T-helper 1 cell treated with Interleukin-12 subunit alpha and Interleukin-12 subunit beta and Interleukin-4 antibody, amounts not matched to agents 30 μg/mL and 1 μg/mL, for 36 hours (primary cell): ENCODE results near the gene IKBKG.

Experiments used
- H3K27ac Mint-ChIP-seq: one replicate; pipeline ENCODE4 v1.8.0; 2021; ENCODE audit warnings: mild to moderate bottlenecking, mixed read lengths
- H3K27me3 Mint-ChIP-seq: one replicate; pipeline ENCODE4 v1.8.0; 2021; ENCODE audit warnings: low read depth, mixed read lengths
- H3K36me3 Mint-ChIP-seq: one replicate; pipeline ENCODE4 v1.8.0; 2021; ENCODE audit warnings: low read depth, mixed read lengths
- H3K4me1 Mint-ChIP-seq: one replicate; pipeline ENCODE4 v1.8.0; 2021; ENCODE audit warnings: low read depth, mixed read lengths
- H3K4me3 Mint-ChIP-seq: one replicate; pipeline ENCODE4 v1.8.0; 2021; ENCODE audit warnings: mild to moderate bottlenecking, moderate library complexity, mixed read lengths
- H3K9me3 Mint-ChIP-seq: one replicate; pipeline ENCODE4 v1.8.0; 2021; ENCODE audit warnings: mixed read lengths

IKBKG gene

GRCh38 chrX:154515966-154516655 is 31.3 kb upstream of the IKBKG start, which contains the start of gene FAM3A:
FAM3A (minus strand) TSS chrX:154516232; CDS start chrX:154515772, 460 bp downstream.
- peaks cover 1% of the 10 kb centered on the region for H3K36me3 Mint-ChIP-seq
- no peaks in the 10 kb centered on the region for H3K9me3 Mint-ChIP-seq
- no peaks in the 10 kb centered on the region for H3K27me3 Mint-ChIP-seq
- H3K4me1 Mint-ChIP-seq, result peaks cover 15% of the 10 kb centered on the region
- H3K27ac Mint-ChIP-seq, result peak within 1 kb of the TSS; percentile 87
- H3K4me3 Mint-ChIP-seq, result peak within 1 kb of the TSS; percentile 86

DNA sequence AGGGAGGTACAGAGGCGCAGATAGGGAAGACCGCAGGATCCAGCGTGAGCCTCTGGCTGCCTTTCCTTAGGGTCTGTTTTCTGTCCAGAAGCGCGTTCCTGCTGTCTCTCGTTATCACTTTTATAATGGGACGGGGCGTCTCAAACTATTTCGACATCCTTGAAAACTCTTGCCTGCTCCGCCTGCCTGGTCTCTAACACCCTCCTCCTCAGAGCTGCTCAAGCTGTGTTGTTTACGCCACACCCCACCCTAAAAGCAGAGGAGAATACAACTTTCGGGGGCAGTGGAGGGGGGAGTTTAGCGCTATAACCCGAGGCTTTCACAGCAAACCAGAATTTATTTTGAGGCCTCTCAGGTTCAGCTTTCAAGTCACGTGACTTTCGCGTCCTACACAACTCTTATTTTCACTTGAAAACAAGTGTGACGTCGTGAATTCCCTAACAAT is 30.7 kb upstream of the IKBKG start:
- H3K27me3 Mint-ChIP-seq, result no peaks in the 10 kb centered on the region
- no peaks in the 10 kb centered on the region for H3K9me3 Mint-ChIP-seq
- H3K36me3 Mint-ChIP-seq, result peaks cover 1% of the 10 kb centered on the region
- peaks cover 14% of the 10 kb centered on the region for H3K4me1 Mint-ChIP-seq
- H3K4me3 Mint-ChIP-seq, result peak overlapping the region; percentile 83
- H3K27ac Mint-ChIP-seq, result peak overlapping the region; percentile 87

GRCh38 chrX:154517101-154517781 is 30.2 kb upstream of the IKBKG start:
- Mint-ChIP-seq H3K4me1 (peaks cover 12% of the 10 kb centered on the region), H3K36me3 (peaks cover 1% of the 10 kb centered on the region), H3K27me3 (no peaks in the 10 kb centered on the region), H3K27ac (no peak overlapping the region), H3K9me3 (no peaks in the 10 kb centered on the region), H3K4me3 (no peak overlapping the region)

DNA sequence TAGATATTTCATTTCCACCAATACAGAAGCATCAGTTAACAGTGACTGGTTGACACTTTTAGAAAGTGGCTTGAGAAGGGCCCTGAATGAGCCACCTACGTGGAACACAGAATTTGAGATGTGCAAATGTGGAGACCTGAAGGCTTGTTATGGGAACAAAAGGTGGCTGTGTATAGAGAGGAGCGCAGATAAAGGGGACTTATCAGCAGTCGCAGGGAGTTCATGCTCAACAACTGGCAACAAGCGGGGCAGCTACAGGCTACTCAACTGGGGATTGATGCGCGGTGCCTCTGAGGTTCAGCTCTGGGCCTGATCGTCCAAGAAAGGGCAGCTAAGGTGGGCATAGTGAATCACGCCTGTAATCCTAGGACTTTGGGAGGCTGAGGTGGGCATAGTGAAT is 28.0 kb upstream of the IKBKG start:
- H3K27me3 Mint-ChIP-seq, result no peaks in the 10 kb centered on the region
- H3K36me3 Mint-ChIP-seq, result no peaks in the 10 kb centered on the region
- no peak overlapping the region for H3K4me3 Mint-ChIP-seq
- no peak overlapping the region for H3K27ac Mint-ChIP-seq
- H3K4me1 Mint-ChIP-seq, result peaks cover 8% of the 10 kb centered on the region
- H3K9me3 Mint-ChIP-seq, result no peaks in the 10 kb centered on the region

- peaks cover 14% of the 10 kb centered on the region for H3K4me1 Mint-ChIP-seq
- H3K27ac Mint-ChIP-seq, result peak overlapping the region; percentile 72
- H3K9me3 Mint-ChIP-seq, result no peaks in the 10 kb centered on the region
- H3K27me3 Mint-ChIP-seq, result no peaks in the 10 kb centered on the region
- H3K4me3 Mint-ChIP-seq, result no peak overlapping the region
- H3K36me3 Mint-ChIP-seq, result no peaks in the 10 kb centered on the region
Observed at GRCh38 chrX:154525606-154526490, 21.6 kb upstream of the IKBKG start.

- Mint-ChIP-seq H3K27me3 (no peaks in the 10 kb centered on the region), H3K4me1 (peaks cover 14% of the 10 kb centered on the region), H3K9me3 (no peaks in the 10 kb centered on the region), H3K4me3 (no peak overlapping the region), H3K36me3 (no peaks in the 10 kb centered on the region), H3K27ac (peak overlapping the region; percentile 63)
Observed at GRCh38 chrX:154526901-154527675, 20.3 kb upstream of the IKBKG start.

GRCh38 chrX:154529206-154529612 is 18.2 kb upstream of the IKBKG start:
- H3K9me3 Mint-ChIP-seq, result no peaks in the 10 kb centered on the region
- H3K4me3 Mint-ChIP-seq, result no peak overlapping the region
- H3K27me3 Mint-ChIP-seq, result no peaks in the 10 kb centered on the region
- peaks cover 3% of the 10 kb centered on the region for H3K36me3 Mint-ChIP-seq
- H3K27ac Mint-ChIP-seq, result no peak overlapping the region
- H3K4me1 Mint-ChIP-seq, result peaks cover 14% of the 10 kb centered on the region

DNA sequence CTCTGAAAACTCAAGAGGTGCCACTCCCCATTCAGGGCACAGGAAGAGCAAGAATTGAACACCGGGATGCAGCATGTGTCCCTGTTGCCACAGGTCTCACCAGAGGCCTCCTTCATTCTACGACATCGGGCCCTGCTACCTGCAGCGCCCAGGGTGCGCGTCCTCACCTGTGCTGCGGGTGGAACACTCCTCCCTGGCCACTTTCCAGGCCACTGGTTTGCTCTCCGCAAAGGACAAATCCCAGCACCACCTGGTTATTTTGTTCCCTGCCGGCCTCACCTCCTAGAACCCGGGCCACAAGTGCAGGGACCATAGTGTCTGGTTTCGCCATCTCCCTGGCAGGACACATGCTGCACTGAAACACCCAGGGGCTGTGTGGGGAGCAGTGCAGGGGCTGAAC is 17.1 kb upstream of the IKBKG start:
- Mint-ChIP-seq H3K36me3 (peaks cover 10% of the 10 kb centered on the region), H3K4me1 (peaks cover 17% of the 10 kb centered on the region), H3K9me3 (no peaks in the 10 kb centered on the region), H3K27ac (no peak overlapping the region), H3K4me3 (no peak overlapping the region), H3K27me3 (no peaks in the 10 kb centered on the region)

DNA sequence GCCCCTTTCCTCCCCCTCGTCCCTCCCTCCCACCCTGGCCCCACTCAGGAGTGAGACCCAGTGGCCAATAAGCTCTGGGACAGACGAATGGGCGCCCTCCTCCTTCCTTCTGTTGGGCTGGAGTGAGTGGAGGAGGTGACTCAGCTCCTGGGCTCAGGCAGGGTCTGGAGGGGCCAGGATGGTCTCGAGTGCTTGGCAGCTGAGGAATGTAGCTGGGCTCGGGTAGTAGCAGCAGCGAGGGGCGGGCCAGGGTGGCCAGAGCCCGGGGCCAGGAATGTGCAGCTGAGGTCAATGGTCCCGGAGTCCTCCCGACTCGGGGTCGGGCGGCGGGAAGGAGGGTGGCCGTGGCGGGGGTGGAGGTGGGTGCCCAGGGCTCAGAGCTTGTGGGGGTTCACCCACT is 15.8 kb upstream of the IKBKG start:
- Mint-ChIP-seq H3K27ac (no peak overlapping the region), H3K36me3 (peaks cover 10% of the 10 kb centered on the region), H3K4me1 (peaks cover 10% of the 10 kb centered on the region), H3K4me3 (no peak overlapping the region), H3K9me3 (no peaks in the 10 kb centered on the region), H3K27me3 (no peaks in the 10 kb centered on the region)

DNA sequence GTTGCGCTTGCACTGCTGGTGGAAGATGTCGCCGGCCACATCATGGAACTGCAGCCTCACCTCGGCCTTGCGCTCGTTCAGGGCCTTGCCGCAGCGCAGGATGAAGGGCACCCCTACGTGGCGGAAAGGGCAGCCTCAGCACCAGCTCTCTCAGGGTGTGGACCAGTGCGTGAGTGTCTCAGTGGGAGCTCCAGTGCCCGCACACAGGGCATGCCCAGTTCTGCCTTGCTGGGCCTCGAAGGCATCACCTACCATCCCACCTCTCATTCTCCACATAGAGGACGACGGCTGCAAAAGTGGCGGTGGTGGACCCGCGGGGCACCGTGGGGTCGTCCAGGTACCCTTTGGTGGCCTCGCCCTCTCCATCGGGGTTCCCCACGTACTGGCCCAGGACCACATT is 14.7 kb upstream of the IKBKG start:
- Mint-ChIP-seq H3K27me3 (no peaks in the 10 kb centered on the region), H3K4me3 (no peak overlapping the region), H3K4me1 (peaks cover 3% of the 10 kb centered on the region), H3K36me3 (peaks cover 10% of the 10 kb centered on the region), H3K27ac (no peak overlapping the region), H3K9me3 (no peaks in the 10 kb centered on the region)

GRCh38 chrX:154534526-154535322 is 12.7 kb upstream of the IKBKG start:
- Mint-ChIP-seq H3K4me3 (no peak overlapping the region), H3K36me3 (peaks cover 13% of the 10 kb centered on the region), H3K27me3 (no peaks in the 10 kb centered on the region), H3K4me1 (peaks cover 3% of the 10 kb centered on the region), H3K27ac (peak overlapping the region; percentile 65), H3K9me3 (no peaks in the 10 kb centered on the region)

GRCh38 chrX:154535892-154536291 is 11.5 kb upstream of the IKBKG start:
- H3K9me3 Mint-ChIP-seq, result no peaks in the 10 kb centered on the region
- peaks cover 3% of the 10 kb centered on the region for H3K4me1 Mint-ChIP-seq
- H3K36me3 Mint-ChIP-seq, result peaks cover 13% of the 10 kb centered on the region
- no peaks in the 10 kb centered on the region for H3K27me3 Mint-ChIP-seq
- H3K4me3 Mint-ChIP-seq, result no peak overlapping the region
- no peak overlapping the region for H3K27ac Mint-ChIP-seq

DNA sequence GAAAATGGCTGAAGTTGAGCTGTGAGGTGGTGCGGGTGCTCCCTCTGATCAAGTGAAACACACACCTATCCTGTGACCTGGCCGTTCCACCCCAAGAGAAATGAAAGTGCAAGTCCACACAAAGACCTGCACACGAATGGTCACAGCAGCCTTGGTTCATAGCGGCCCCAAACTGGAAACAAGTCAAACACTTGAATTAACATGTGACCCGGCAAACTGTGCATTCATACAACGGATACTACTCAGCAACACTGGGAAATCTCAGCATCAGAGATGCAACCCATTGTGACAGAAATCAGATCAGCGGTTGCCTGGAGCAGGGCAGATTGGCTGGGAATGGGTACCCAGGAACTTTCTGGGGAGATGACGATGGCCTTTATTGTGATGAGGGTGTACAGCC is 8.3 kb upstream of the IKBKG start:
- Mint-ChIP-seq H3K27ac (no peak overlapping the region), H3K27me3 (no peaks in the 10 kb centered on the region), H3K36me3 (peaks cover 11% of the 10 kb centered on the region), H3K9me3 (no peaks in the 10 kb centered on the region), H3K4me1 (peaks cover 17% of the 10 kb centered on the region), H3K4me3 (no peak overlapping the region)
